Right atrium auricular region (tissue), 2 donors: ENCODE measurements around the gene DDX3X. TPM values are rescaled to one million over a fixed set of nuclear protein-coding genes. Genes with fewer than 3 reads are reported as not detected.

ENCODE experiments used
- DNase-seq: peaks from one replicate; pipeline ENCODE4 v3.0.0-alpha.2; 2019; ENCODE audit warnings: low spot score
- H3K27ac ChIP-seq, 2 donors: fragments of 200-600 bp; sonication (generic); 1 replicate in 1 of 2; 2 replicates in 1 of 2; pipeline ENCODE4 v1.5.1; 2016 to 2019
- H3K27me3 ChIP-seq, 2 donors: fragments of 200-600 bp; sonication (generic); one replicate each; pipeline versions ENCODE4 v1.5.1 to v1.6.0; 2017 to 2019
- H3K36me3 ChIP-seq: fragments of 200-600 bp; sonication (generic); one replicate; pipeline ENCODE4 v1.5.1; 2016
- H3K4me1 ChIP-seq, 2 donors: fragments of 200-600 bp; sonication (generic); one replicate each; pipeline versions ENCODE4 v1.5.1 to v1.6.0; 2017 to 2019
- H3K4me3 ChIP-seq, 2 donors: fragments of 200-600 bp; sonication (generic); 1 replicate in 1 of 2; 2 replicates in 1 of 2; pipeline ENCODE4 v1.5.1; 2017 to 2019; ENCODE audit warnings: mild to moderate bottlenecking in 1 of 2, moderate library complexity in 1 of 2
- H3K9me3 ChIP-seq, 2 donors: fragments of 200-600 bp; sonication (generic); one replicate each; pipeline ENCODE4 v1.5.1; 2019
- total RNA-seq, 2 donors: library from RNA; depleted of rRNA; stranded (reverse); fragments of >200 nt; gene quantifications; one replicate each; pipeline ENCODE4 v1.1.0, GENCODE V29; 2016
- TF ChIP-seq, protein P1 (sequence below), 2 donors: fragments of 200-600 bp; sonication (generic); IDR thresholded peaks; one replicate each; pipeline ENCODE4 v1.5.1; 2019; ENCODE audit warnings: antibody characterized with exemption in 2 of 2

Gene DDX3X
- total RNA-seq, 2 donors from 2014 or later: 150 to 152 TPM

- no peak for DNase-seq
- TF ChIP-seq, protein P1, sequence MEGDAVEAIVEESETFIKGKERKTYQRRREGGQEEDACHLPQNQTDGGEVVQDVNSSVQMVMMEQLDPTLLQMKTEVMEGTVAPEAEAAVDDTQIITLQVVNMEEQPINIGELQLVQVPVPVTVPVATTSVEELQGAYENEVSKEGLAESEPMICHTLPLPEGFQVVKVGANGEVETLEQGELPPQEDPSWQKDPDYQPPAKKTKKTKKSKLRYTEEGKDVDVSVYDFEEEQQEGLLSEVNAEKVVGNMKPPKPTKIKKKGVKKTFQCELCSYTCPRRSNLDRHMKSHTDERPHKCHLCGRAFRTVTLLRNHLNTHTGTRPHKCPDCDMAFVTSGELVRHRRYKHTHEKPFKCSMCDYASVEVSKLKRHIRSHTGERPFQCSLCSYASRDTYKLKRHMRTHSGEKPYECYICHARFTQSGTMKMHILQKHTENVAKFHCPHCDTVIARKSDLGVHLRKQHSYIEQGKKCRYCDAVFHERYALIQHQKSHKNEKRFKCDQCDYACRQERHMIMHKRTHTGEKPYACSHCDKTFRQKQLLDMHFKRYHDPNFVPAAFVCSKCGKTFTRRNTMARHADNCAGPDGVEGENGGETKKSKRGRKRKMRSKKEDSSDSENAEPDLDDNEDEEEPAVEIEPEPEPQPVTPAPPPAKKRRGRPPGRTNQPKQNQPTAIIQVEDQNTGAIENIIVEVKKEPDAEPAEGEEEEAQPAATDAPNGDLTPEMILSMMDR (IDR thresholded peaks at IDR 0.05): no peak
- Histone ChIP-seq H3K9me3 (no peaks in the 10 kb centered on the region), H3K4me1 (no peaks in the 10 kb centered on the region), H3K27me3 (no peaks in the 10 kb centered on the region), H3K4me3 (no peak overlapping the region), H3K27ac (no peak overlapping the region), H3K36me3 (no peaks in the 10 kb centered on the region)
Measured at GRCh38 chrX:41300758-41301437, 33.1 kb upstream of the DDX3X start.

GRCh38 chrX:41301438-41301824, 32.5 kb upstream of the DDX3X start:
- Histone ChIP-seq H3K9me3 (no peaks in the 10 kb centered on the region), H3K27me3 (no peaks in the 10 kb centered on the region), H3K27ac (no peak overlapping the region), H3K4me3 (no peak overlapping the region), H3K4me1 (no peaks in the 10 kb centered on the region), H3K36me3 (no peaks in the 10 kb centered on the region)
- TF ChIP-seq, protein P1 (IDR thresholded peaks at IDR 0.05): no peak
- no peak for DNase-seq

- H3K27ac ChIP-seq: no peak overlapping the region
- TF ChIP-seq, protein P1 (IDR thresholded peaks at IDR 0.05): no peak
Measured at GRCh38 chrX:41302370-41302769, 31.6 kb upstream of the DDX3X start.

GRCh38 chrX:41303013-41303412, 30.9 kb upstream of the DDX3X start:
- Histone ChIP-seq H3K4me3 (no peak overlapping the region), H3K9me3 (no peaks in the 10 kb centered on the region), H3K27ac (no peak overlapping the region), H3K36me3 (no peaks in the 10 kb centered on the region), H3K27me3 (no peaks in the 10 kb centered on the region), H3K4me1 (no peaks in the 10 kb centered on the region)
- TF ChIP-seq, protein P1 (IDR thresholded peaks at IDR 0.05): no peak
- no peak for DNase-seq

More at GRCh38 chrX:41302370-41302769, 31.6 kb upstream of the DDX3X start:
- no peaks in the 10 kb centered on the region for H3K36me3 ChIP-seq
- H3K4me3 ChIP-seq: no peak overlapping the region
- H3K27me3 ChIP-seq: no peaks in the 10 kb centered on the region
- no peak for DNase-seq
- H3K9me3 ChIP-seq: no peaks in the 10 kb centered on the region
- no peaks in the 10 kb centered on the region for H3K4me1 ChIP-seq

- no peak overlapping the region for H3K27ac ChIP-seq
- no peaks in the 10 kb centered on the region for H3K4me1 ChIP-seq
- DNase-seq: no peak
- no peaks in the 10 kb centered on the region for H3K27me3 ChIP-seq
- TF ChIP-seq, protein P1 (IDR thresholded peaks at IDR 0.05): no peak
- no peak overlapping the region for H3K4me3 ChIP-seq
- H3K9me3 ChIP-seq: no peaks in the 10 kb centered on the region
- H3K36me3 ChIP-seq: no peaks in the 10 kb centered on the region
Measured at GRCh38 chrX:41304178-41304577, 29.8 kb upstream of the DDX3X start.
